GM13976 (cell line): ENCODE data around the gene MAPKAPK5.

ENCODE experiments used
- DNase-seq: peaks from one replicate; pipeline ENCODE4 v3.0.0; 2012; ENCODE audit warnings: low spot score
- in situ Hi-C: fragments of 300-500 bp; cut with MboI; formaldehyde crosslinking; loops from one replicate; pipeline ENCODE4 v1.12.0; 2022; ENCODE audit warnings: low sequenced_read_pairs, mixed read lengths, inconsistent platforms; ENCODE audit not compliant: unreplicated experiment
- TF ChIP-seq, protein P1 (sequence below): IDR thresholded peaks from 2 replicates; pipeline ENCODE4 v1.5.1; 2012; ENCODE audit warnings: borderline replicate concordance, mild to moderate bottlenecking; ENCODE audit not compliant: insufficient read depth; ENCODE audit errors: extremely low read depth, missing control alignments, control extremely low read depth

MAPKAPK5 gene

DNA sequence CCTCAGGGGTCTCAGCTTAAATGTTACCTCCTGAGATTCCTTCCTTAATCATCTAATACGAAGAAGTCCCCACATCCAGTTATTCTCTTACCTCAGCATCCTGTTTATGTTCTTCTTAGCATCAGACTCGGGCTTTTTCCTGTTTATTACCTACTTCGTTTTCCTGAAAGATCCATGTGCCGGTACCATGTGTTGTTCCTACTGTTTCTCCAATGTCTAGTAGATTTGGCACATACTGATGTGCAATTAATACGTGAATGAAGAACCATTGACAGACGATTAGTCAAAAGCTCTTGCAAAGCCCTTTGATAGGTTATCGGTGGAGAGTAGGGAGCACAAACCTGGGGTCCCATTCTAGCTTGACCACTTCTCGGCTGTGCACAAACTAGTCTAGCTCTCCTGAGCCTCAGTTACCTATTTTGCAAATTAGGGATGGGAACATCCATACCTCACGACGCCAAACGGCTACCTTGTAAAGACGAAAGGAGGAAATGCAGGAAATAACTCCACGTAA is 735 bp upstream of the MAPKAPK5 start:
- in situ Hi-C loops = no loop called here
- TF ChIP-seq, protein P1, sequence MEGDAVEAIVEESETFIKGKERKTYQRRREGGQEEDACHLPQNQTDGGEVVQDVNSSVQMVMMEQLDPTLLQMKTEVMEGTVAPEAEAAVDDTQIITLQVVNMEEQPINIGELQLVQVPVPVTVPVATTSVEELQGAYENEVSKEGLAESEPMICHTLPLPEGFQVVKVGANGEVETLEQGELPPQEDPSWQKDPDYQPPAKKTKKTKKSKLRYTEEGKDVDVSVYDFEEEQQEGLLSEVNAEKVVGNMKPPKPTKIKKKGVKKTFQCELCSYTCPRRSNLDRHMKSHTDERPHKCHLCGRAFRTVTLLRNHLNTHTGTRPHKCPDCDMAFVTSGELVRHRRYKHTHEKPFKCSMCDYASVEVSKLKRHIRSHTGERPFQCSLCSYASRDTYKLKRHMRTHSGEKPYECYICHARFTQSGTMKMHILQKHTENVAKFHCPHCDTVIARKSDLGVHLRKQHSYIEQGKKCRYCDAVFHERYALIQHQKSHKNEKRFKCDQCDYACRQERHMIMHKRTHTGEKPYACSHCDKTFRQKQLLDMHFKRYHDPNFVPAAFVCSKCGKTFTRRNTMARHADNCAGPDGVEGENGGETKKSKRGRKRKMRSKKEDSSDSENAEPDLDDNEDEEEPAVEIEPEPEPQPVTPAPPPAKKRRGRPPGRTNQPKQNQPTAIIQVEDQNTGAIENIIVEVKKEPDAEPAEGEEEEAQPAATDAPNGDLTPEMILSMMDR = no peak
- DNase-seq = peak; percentile 56

- in situ Hi-C loops = no loop called here
- TF ChIP-seq, protein P1 = no peak
- peak; percentile 39 for DNase-seq
These were observed 748 bp downstream of the MAPKAPK5 start for GRCh38 chr12:111842556-111843396.

- DNase-seq = no peak
- in situ Hi-C loops = no loop called here
- TF ChIP-seq, protein P1 = no peak
These were observed 4.0 kb downstream of the MAPKAPK5 start for GRCh38 chr12:111846016-111846415.

DNA sequence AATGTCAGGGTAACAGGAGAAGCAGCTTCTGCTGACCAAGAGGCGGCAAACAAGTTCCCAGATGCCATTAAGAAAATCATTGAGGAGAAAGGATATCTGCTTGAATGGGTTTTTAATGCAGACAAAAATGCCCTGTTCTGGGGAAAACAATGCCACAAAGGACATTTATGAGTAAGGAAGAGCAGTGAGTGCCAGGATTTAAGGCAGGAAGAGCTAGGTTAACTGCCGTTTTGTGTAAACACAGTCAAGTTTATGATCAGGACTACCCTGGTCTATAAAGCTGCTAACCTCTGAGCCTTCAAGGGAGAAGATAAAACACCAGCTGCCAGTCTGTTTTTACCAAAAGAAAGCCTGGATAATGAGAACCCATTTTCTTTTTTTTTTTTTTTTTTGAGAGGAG is 8.5 kb downstream of the MAPKAPK5 start:
- in situ Hi-C loops = no loop called here
- DNase-seq = no peak
- TF ChIP-seq, protein P1 = no peak

GRCh38 chr12:111858186-111858585 is 16.2 kb downstream of the MAPKAPK5 start:
- in situ Hi-C loops = no loop called here
- no peak for DNase-seq
- TF ChIP-seq, protein P1 = no peak

GRCh38 chr12:111858778-111859177 is 16.8 kb downstream of the MAPKAPK5 start:
- no peak for DNase-seq
- in situ Hi-C loops = no loop called here
- TF ChIP-seq, protein P1 = no peak
